Measurements from ENCODE around the gene CACNA1G.

DNA sequence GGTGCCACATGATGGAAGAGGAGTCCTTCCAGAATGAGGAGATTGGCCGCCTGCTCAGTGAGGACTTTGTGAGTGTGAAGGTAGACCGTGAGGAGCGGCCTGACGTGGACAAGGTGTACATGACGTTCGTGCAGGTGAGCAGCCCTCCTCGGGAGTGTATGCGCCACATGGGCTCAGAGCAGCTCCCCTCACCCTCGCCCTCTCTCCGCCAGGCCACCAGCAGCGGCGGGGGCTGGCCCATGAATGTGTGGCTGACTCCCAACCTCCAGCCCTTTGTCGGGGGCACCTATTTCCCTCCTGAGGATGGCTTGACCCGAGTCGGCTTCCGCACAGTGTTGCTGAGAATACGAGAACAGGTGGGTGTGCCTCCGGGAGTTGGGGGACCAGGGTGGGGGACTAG, 11.7 kb upstream of the CACNA1G start:
- TF ChIP-seq POLR2A (IDR thresholded peaks at IDR 0.05), result no peak
- TF ChIP-seq, protein P1, sequence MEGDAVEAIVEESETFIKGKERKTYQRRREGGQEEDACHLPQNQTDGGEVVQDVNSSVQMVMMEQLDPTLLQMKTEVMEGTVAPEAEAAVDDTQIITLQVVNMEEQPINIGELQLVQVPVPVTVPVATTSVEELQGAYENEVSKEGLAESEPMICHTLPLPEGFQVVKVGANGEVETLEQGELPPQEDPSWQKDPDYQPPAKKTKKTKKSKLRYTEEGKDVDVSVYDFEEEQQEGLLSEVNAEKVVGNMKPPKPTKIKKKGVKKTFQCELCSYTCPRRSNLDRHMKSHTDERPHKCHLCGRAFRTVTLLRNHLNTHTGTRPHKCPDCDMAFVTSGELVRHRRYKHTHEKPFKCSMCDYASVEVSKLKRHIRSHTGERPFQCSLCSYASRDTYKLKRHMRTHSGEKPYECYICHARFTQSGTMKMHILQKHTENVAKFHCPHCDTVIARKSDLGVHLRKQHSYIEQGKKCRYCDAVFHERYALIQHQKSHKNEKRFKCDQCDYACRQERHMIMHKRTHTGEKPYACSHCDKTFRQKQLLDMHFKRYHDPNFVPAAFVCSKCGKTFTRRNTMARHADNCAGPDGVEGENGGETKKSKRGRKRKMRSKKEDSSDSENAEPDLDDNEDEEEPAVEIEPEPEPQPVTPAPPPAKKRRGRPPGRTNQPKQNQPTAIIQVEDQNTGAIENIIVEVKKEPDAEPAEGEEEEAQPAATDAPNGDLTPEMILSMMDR (IDR thresholded peaks at IDR 0.05), result no peak

Measured in esophagus squamous epithelium (tissue), 4 donors.